WERI-Rb-1 (cell line): ENCODE data around the gene TBC1D16.

Experiments
- DNase-seq: peaks from one replicate; pipeline ENCODE4 v3.0.0-alpha.2; 2020
- H3K27ac ChIP-seq: fragments of 250-450 bp; sonication (Bioruptor Pico); 2 replicates; pipeline ENCODE4 v1.5.1; 2020; ENCODE audit warnings: mild to moderate bottlenecking, moderate library complexity
- H3K27me3 ChIP-seq: fragments of 250-450 bp; sonication (Bioruptor Pico); 2 replicates; pipeline ENCODE4 v1.5.1; 2021; ENCODE audit warnings: mild to moderate bottlenecking, low read depth, moderate library complexity; ENCODE audit not compliant: insufficient read depth, severe bottlenecking
- H3K36me3 ChIP-seq: fragments of 250-450 bp; sonication (Bioruptor Pico); 2 replicates; pipeline ENCODE4 v1.5.1; 2020; ENCODE audit warnings: mild to moderate bottlenecking, moderate library complexity
- H3K4me3 ChIP-seq: 2 replicates; pipeline ENCODE4 v1.5.1; 2011; ENCODE audit warnings: low read depth, mild to moderate bottlenecking, control low read depth, low read length
- H3K9me3 ChIP-seq: fragments of 250-450 bp; sonication (Bioruptor Pico); 2 replicates; pipeline ENCODE4 v1.5.1; 2021; ENCODE audit warnings: mild to moderate bottlenecking, moderate library complexity; ENCODE audit not compliant: severe bottlenecking
- TF ChIP-seq, protein P1 (sequence below): IDR thresholded peaks from 2 replicates; pipeline ENCODE4 v1.5.1; 2011; ENCODE audit warnings: low read depth, mild to moderate bottlenecking, control low read depth, inconsistent platforms, low read length

The TBC1D16 gene

DNA sequence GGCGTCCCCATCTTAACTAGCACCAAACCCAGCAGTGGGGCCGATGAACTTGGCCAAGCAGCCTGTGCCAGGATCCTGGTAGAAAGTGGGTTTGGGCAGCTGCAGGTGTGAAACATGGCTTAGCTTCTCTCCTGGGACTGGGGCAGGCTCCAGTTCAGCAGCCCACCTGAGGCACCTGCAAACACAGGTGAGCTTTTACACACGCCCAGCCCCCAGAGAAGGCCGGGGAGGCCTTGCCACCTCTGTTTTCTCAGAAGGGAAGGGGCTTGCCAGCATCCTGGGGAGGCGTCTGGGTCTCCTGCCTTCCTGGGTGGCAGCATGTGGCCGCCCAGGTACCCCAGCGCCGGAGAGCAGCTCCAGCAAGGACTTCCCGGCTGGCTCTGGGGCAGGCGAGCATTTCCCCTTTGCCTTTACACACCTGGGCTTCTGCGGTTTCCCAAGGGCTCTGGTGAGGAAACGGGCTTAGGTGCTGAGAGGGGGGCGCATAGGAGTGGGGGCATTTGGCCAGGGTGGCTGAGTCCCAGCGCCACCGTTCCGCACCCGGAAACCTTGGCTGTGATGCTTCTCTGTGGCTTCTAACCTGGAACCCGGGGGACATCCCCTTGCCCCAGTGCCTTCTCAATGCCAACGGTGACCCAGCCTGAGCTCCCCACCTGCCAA lies 114.8 kb downstream of the TBC1D16 start:
- H3K36me3 ChIP-seq = no peaks in the 10 kb centered on the region
- no peak overlapping the region for H3K4me3 ChIP-seq
- TF ChIP-seq, protein P1, sequence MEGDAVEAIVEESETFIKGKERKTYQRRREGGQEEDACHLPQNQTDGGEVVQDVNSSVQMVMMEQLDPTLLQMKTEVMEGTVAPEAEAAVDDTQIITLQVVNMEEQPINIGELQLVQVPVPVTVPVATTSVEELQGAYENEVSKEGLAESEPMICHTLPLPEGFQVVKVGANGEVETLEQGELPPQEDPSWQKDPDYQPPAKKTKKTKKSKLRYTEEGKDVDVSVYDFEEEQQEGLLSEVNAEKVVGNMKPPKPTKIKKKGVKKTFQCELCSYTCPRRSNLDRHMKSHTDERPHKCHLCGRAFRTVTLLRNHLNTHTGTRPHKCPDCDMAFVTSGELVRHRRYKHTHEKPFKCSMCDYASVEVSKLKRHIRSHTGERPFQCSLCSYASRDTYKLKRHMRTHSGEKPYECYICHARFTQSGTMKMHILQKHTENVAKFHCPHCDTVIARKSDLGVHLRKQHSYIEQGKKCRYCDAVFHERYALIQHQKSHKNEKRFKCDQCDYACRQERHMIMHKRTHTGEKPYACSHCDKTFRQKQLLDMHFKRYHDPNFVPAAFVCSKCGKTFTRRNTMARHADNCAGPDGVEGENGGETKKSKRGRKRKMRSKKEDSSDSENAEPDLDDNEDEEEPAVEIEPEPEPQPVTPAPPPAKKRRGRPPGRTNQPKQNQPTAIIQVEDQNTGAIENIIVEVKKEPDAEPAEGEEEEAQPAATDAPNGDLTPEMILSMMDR = no peak
- DNase-seq = no peak
- no peaks in the 10 kb centered on the region for H3K9me3 ChIP-seq
- no peaks in the 10 kb centered on the region for H3K27me3 ChIP-seq
- no peak overlapping the region for H3K27ac ChIP-seq

DNA sequence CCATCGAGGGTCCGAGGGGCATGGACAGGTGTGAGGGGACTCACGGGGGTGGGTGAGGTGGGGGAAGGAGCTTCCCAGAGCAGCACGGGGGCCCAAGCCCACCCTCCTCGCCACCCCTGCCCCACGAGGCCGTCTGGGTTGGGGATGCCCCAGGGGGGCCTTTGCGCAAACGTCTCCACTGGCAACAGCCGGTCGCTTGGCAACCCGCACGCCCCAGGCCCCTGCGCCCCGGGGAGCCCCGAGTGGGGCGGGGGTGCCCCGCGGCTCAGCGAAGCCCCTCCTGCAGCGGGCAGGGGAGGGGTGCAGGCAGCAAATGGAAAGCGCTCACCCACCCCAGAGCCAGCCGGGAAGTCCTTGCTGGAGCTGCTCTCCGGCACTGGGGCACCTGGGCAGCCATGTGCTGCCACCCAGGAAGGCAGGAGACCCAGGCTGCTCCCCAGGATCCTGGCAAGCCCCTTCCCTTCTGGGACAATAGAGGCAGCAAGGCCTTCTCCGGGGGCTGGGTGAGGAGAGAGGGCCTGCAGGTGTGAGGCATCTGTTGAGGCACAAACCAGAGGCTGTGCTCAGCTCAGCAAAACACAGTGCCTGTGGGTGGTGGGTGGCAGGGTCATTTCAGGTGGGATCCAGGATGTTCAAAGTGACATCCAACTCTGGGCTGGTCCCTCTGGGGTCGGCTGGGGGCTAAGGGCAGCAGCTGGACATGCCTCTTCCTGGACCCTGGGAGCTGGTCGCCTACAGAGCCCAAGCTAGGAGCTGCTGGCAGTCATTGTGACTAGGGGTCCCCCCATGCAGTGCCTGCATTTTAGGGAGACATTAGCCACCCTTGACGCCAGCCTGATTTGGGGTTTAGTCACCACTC lies 115.6 kb downstream of the TBC1D16 start:
- TF ChIP-seq, protein P1 = no peak
- Histone ChIP-seq H3K4me3 (no peak overlapping the region), H3K9me3 (no peaks in the 10 kb centered on the region), H3K36me3 (no peaks in the 10 kb centered on the region), H3K27ac (no peak overlapping the region), H3K27me3 (no peaks in the 10 kb centered on the region)
- DNase-seq = no peak

DNA sequence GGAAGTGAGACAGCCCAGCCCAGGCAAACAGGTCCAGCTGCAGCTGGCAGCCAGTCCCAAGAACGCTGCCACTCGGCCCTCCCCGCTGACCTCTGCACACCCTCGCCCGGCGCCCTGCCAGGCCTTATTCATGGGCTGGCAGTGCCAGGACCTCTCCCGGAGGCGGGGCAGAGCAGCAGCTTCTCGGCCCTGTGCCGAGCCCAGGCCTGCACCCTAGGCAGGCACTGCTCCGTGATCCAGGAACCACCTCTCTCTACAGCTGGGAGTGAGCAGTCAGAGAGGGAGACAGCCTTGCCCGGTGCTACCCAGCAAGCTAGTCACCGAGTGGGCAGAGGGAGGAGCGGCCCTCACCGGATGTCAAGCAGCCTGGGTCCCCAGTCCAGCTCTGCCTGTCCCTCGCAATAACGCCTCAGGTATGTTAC lies 116.5 kb downstream of the TBC1D16 start:
- Histone ChIP-seq H3K27ac (no peak overlapping the region), H3K9me3 (no peaks in the 10 kb centered on the region), H3K4me3 (no peak overlapping the region), H3K36me3 (no peaks in the 10 kb centered on the region), H3K27me3 (no peaks in the 10 kb centered on the region)
- no peak for DNase-seq
- TF ChIP-seq, protein P1 = no peak

DNA sequence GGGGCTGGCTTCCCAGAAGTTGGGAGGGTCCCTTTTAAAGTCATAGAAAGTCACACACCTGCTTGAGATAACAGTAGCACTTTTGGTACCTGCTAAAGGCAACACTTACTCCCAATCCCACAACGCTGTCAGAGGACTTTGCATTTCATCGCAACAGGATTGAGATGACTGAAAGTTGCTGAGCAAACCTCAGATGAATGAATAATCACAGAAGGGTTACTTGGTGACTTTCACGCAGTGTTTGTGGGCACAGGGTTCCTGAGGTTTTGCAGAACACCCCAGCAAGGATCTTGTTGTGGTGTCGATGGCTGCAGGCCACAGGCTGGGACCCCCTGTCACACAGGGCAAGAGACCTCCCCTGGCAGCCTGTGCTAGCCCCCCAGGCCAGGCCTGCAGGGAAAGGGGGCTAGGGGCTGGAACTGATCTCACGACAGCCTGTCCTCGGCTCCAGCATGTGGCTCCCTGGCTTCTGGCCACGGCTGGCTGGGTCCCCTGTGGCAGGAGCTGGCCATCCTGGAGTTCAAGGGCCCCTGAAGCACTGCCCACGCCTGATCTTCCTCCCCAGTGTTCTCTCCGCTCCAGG lies 117.0 kb downstream of the TBC1D16 start:
- no peak overlapping the region for H3K4me3 ChIP-seq
- no peak for DNase-seq
- H3K36me3 ChIP-seq = no peaks in the 10 kb centered on the region
- H3K27ac ChIP-seq = no peak overlapping the region
- TF ChIP-seq, protein P1 = no peak
- H3K27me3 ChIP-seq = no peaks in the 10 kb centered on the region
- H3K9me3 ChIP-seq = no peaks in the 10 kb centered on the region

DNA sequence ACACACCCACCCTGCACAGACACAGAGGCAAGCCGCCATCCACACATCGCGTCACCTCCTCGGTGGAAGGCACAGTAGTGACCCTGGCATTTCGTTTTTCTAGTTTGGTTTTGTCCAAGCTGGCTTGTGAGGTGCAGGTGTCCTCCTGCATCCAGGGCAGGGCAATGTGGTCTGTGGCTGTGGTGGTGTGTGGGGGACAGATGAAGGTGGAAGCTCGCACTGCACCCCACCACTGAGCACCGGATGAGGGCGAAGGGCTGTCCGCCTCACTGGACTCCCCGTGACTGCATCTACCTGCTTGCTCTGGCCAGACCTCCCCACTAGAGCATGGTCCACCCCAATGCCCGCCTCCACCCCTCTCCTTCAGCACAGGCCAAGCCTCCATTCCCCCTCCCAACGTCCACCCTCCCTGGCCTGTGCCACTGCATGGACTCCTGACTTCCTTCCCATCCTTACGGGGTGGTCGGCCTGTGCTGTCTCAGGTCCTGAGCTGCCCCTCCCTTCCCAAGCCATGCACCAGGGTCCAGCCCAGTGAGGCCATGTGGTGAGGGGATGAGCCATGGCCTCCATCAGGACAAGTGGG lies 117.7 kb downstream of the TBC1D16 start:
- no peaks in the 10 kb centered on the region for H3K27me3 ChIP-seq
- H3K36me3 ChIP-seq = no peaks in the 10 kb centered on the region
- TF ChIP-seq, protein P1 = no peak

More for the DNA sequence above, 117.7 kb downstream of the TBC1D16 start:
- no peak for DNase-seq
- no peak overlapping the region for H3K27ac ChIP-seq
- H3K4me3 ChIP-seq = no peak overlapping the region
- no peaks in the 10 kb centered on the region for H3K9me3 ChIP-seq
